EL (cell line): ENCODE results near the gene UBA52.
A peak's percentile ranks its signal among the peaks of the same experiment; 100 is the strongest.
"Not testable (repeated sequence)": the region's sequence is repeated elsewhere in the genome, so short reads cannot be mapped to it uniquely, and the experiment has no call there.

Experiments used
- DNase-seq: peaks from one replicate; pipeline ENCODE4 v3.0.0-alpha.2; 2016

UBA52 gene

GRCh38 chr19:18593367-18594095, 21.9 kb downstream of the UBA52 start:
- no peak for DNase-seq

GRCh38 chr19:18594096-18594823, 22.6 kb downstream of the UBA52 start:
- peak; percentile 73 for DNase-seq

- no peak for DNase-seq
Measured at GRCh38 chr19:18594824-18595373, 23.2 kb downstream of the UBA52 start.

DNA sequence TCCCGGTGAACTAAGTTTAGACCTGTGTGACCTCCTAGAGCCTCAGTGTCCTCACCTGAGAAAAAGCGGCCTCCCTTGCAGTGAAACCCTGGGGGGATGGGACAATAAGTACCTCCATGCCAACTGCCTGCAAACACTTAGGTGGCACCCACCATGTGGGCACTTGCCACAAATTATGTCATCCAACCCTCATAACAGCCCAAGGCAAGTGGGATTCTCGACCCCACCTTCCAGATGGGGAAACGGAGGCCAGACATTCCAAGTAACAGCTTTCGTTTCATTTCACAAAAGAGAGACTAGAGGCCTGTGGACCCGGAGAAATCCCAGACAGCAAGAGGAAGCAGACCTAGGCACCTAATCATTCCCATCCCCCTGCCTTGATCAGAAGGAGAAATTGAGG, 23.8 kb downstream of the UBA52 start:
- DNase-seq, result no peak

DNA sequence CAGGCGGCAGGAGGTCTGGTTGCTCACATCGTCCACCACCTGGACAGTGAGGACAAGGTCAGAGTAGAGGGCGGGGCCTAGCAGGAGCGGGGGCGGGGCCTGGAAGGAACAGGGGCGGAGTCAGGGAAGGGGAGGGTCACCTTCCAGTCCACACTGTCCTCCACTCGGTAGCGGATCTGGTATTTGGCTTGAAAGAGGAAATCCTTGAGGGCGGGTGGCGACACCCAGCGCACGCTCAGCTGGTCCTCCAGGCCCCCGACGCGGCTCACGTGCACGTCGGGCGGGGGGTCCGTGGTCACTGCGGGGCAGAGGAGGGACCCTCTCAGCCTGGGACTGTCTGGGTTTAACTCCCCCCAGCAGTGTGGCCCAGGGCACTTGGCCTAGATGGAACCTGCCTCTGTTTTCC, 25.1 kb downstream of the UBA52 start:
- peak; percentile 20 for DNase-seq

GRCh38 chr19:18597809-18598660, 26.4 kb downstream of the UBA52 start:
- DNase-seq, result no peak

DNA sequence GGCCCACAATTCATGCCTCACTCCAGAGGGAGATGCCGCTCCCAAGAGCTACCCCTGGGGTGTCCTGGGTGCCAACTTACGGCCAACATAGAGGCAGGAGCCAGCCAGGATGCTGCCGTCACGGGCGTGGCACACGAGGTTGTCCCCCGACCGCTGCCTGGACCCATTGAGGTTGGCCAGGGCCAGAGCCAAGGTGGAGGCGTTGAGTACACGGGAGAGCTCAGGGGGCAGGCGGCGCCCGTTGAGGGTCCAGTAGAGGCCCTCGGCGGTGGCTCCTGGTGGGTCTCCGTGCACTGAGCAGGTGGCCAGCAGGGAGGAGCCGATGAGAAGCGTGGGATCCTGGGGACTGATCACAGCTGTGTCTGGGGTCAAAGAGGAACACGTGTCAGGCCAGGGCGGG, 27.8 kb downstream of the UBA52 start:
- no peak for DNase-seq

- DNase-seq, result not testable (repeated sequence)
Measured at GRCh38 chr19:18600692-18601397, 29.2 kb downstream of the UBA52 start.

GRCh38 chr19:18601875-18602274, 30.2 kb downstream of the UBA52 start:
- DNase-seq, result no peak

DNA sequence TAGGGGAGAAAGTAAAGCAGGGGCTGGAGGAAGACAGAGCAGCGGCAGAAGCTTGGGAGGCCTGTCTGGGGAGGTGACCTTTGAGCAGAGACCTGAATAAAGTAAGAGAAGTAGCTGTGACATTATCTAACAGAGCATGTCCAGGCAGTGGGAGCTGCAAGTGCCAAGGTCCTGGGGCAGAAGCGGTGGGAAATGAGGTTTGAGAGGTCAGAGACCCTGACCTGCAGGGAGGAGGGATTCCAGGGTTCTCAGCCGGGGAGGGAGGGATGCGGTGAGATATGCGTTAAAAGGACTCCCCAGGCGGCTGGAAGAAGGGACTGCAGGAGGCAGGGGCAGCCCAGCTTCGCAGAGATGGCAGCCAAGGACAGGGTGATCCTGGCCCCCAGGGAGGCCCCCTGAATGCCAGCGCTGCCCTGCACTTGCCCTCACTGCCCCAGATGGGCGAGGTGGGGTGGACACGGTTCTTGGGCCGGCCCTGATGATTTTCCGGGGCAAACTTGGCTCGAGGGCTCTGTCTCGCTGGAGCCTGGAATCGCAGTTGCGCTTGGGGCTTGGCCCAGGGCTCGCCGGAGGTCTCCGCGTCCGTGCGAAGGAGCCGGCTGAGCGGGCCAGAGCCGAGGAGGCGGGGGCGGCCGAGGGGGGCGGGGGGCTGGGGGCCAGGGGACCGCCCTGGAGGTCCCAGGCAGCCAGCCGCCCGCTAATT, 31.7 kb downstream of the UBA52 start:
- DNase-seq, result no peak

GRCh38 chr19:18603958-18604819, 32.5 kb downstream of the UBA52 start:
- DNase-seq, result no peak

GRCh38 chr19:18604820-18605159, 33.1 kb downstream of the UBA52 start:
- DNase-seq, result no peak

DNA sequence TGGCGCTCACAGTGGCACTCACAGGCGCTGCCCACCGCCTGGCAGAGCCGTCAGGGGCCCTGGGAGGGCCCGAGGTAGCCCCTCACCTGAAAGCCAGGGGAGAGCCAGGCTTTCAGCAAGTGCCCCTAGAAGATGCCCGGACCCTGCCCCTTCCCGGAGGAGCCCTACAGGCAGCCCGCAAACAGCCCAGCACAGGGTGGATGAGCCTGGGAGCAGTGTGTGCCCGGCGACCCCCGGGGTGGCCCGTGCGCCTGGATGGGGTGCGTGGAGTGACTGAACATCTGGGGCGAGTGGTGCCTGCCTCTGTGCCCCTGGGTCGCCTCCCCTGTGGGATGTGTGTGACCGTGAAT, 33.5 kb downstream of the UBA52 start:
- DNase-seq, result no peak

GRCh38 chr19:18605546-18606280, 34.1 kb downstream of the UBA52 start:
- no peak for DNase-seq

- no peak for DNase-seq
Measured at GRCh38 chr19:18606281-18607225, 34.9 kb downstream of the UBA52 start, which contains the start of gene CRLF1. Gene CRLF1, minus strand, starts transcription at chr19:18606799. Its CDS starts 143 bp downstream, at chr19:18606656.

DNA sequence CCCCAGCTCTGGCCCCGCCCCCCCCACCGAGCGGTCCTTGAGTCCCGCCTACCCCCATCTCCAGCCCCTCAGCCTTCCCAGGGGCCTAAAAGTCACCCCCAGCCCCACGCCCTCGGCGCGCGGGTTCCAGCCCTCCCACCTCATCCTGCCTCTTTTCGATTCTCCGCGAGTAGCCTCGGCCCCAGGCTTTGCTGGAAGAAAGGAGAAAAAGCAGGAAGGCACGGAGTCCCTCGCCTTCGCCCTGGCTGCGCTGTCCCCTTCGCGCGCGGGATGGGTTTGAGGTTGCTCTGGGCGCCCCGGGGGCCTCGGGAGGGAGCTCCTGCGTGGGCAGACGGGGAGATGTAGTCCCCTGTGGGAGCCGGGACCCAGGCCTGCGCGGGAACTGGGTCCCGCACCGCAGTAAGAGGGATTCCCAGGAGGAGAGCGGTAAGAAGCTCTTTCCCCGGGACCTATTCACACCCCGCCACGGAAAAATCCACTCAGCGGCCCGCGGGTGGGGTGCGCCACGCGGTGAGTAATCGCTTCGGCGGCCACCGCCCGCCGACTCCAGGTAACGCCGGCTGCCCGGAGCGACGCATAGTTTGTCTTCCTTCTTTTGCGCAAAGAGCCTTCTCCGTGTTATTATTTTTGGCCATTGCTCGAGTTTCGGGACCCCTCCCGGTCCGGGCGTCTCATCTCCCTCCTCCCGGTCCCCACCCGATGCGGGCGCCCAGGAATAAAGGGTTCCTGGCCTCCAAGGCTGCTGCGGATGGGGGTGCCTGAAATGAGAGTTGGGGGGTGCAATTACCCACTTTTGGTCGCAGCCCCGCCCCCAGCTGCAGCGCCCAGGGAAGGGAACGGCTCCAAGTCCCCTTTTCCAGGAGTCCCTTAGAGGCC, 35.8 kb downstream of the UBA52 start:
- DNase-seq, result no peak

DNA sequence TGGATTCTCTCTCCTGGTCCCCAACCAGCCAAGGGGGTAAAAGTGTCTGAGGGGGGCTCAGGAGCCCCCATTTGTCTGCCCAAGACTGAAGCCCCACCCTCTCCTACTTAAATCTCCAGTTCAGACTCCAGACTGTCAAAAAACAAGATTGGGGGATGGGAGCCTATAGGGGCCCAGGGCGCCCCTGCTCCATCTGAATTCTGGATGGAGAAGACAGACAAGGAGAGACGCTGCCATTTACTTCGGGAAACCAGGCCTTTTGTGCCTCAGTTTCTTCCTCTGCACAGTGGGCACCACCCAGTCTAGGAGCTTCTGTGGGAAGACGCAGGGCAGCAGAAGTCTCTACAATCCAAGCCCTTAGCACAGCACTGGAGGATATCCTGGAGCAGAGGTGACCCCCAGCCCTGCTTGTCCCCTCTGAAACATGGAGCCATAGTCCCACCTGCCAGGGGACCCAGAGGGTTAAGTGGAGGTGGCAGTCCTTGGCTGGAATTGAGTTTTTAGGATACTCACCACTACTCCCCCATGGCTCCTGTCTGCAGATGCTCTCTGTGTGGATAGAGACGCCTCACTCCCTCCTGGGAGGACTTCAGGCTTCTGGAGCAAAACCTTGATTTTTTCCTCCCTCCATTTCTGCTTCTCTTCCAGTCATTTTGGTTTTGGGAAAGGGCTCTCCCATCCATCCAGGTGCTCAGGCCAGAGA, 36.6 kb downstream of the UBA52 start:
- DNase-seq, result no peak
